ENCODE measurements around the gene OVCA2.
A peak's percentile ranks its signal among the peaks of the same experiment; 100 is the strongest.

The OVCA2 gene

DNA sequence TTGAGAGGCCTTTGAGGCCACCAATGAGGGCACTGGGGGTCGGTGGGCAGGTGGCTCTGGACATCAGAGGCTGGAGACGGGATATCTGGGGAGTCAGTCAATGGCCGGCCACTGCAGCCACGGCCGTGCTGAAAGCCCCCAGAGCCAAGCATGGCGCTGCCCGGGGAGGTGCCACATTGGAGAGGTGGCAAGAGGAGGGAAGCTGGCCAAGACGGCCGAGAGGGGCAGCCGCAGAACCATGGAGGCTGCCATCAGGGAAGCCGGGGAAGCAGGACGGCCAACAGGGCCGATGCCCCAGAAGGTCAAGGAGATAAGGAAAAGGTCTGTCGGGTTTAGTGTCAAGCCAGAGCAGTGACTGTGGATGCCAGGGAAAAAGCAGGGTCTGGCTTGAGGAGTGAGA, 26.5 kb upstream of the OVCA2 start:
- no peak for DNase-seq

DNA sequence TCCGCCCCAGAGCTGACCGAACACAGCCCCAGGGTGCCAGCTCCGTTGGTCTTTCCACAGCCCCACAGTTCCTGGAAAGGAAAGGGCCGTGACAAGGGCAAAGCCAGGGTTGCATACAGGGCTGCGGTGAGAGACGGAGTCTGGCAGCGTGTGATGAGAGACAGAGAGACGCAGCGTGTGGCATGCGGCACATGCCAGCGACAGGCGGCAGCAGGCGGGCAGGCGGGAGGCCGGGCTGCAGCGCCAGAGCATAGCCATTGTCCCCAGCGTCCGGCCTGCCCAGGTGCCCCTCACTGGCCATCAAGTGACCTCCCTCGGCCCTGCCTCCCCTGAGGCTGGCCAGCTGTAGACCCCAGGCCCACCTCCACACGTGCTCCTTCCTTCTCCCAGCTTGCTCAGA, 25.3 kb upstream of the OVCA2 start:
- DNase-seq: no peak

GRCh38 chr17:2017274-2017941, 24.4 kb upstream of the OVCA2 start:
- no peak for DNase-seq

DNA sequence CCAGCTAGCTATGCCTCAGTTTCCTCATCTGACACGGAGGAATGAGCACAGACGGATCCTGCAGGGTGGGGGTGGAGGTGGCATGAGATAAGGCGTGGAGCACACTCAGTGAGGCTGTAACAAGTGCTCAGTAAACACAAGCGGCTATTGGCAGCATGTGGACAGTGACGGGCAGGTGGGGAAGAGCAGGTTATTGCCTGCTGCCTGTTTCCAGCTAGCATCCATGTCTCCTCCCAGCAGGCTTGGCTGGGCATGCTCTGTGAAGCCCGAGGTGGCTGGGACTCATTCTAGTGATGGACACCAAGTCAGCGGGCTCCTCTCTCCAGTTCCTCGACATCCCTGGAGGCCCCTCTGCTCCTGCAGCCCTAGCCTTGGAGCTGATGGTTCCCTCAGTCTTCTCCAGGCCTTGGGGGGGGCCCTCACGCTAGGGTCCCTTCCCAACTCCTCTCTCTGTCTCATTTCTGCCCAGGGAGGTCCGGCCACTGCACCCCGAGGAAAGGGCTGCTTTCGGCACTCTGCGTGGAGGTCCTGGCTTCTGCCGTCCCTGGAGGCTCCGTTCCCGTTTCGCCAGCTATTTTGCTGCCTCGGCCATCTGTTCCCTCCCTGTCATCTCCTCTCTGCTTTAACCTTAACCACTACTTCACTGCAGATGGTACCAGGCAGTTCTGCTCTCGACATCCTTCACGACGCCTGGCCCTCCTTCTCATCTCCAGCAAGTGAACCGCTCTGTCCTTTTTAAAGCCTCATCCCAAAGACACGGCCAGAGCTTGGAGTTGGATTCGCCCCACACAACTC, 22.9 kb upstream of the OVCA2 start:
- no peak for DNase-seq

- no peak for DNase-seq
Measured at GRCh38 chr17:2019723-2020122, 22.1 kb upstream of the OVCA2 start.

GRCh38 chr17:2020721-2021120, 21.1 kb upstream of the OVCA2 start:
- DNase-seq: no peak

GRCh38 chr17:2022647-2023240, 19.1 kb upstream of the OVCA2 start:
- DNase-seq: no peak

DNA sequence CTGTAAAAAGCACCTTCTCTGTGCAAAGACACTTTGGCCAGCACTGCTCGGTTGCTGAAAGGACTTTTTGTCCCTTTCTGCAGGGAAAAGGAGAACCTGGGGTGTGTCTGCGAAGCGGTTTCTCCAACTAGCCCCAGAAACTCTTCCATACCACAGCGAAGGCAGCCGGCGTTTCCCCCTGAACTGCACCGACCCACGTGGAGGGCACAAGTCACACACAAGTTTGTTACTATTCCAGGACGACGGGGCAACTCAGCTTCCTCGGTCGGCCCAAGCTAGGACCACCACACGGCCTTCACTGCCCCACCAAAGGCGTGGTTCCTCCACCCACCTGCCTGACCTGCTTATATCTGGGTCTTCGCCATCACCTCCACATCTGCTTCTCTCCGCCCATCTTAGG, 18.6 kb upstream of the OVCA2 start:
- DNase-seq: no peak

DNA sequence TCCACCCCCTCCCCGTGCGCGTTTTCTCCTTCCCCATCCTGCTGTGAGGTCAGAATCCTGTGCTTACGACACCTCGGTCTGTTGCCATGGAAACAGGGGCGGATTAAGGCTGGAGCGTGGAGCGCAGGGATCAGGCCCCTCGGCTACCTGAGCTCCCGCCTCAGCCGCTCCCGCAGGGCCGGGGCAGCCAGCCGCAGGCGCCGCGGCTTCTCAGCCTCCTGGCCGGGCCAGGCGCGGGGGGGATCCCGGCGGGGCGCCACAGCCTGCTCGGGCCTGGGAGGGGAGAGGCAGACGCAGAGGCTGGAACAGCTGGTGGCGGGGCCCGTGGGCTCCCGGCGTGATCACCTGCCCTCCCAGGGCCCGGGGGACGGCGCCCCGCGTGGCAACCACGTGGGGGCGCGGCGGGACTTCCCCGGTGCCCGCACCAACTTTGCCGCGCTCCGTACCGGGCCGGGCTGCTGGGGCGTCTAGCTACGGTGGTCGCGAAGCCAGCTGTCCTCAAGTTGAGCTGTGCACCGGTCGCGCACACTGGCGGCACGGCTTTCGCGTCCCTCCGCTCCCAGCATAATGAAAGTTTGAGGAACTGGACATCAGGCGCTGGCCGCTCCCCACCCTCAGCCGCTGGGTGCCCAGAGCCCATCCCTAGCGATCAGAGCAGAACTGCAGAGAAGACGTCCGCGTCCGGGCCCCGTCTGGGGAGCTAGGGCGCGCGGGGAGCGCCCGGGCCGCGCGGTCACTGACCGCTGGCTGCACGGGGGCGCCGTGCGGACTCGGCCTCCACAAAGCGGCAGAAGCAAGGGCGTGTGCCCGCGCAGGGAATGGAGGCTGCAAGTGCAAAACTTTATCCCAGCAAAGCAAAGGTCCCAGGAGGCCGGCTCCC, 17.9 kb upstream of the OVCA2 start:
- peak; percentile 54 for DNase-seq

DNA sequence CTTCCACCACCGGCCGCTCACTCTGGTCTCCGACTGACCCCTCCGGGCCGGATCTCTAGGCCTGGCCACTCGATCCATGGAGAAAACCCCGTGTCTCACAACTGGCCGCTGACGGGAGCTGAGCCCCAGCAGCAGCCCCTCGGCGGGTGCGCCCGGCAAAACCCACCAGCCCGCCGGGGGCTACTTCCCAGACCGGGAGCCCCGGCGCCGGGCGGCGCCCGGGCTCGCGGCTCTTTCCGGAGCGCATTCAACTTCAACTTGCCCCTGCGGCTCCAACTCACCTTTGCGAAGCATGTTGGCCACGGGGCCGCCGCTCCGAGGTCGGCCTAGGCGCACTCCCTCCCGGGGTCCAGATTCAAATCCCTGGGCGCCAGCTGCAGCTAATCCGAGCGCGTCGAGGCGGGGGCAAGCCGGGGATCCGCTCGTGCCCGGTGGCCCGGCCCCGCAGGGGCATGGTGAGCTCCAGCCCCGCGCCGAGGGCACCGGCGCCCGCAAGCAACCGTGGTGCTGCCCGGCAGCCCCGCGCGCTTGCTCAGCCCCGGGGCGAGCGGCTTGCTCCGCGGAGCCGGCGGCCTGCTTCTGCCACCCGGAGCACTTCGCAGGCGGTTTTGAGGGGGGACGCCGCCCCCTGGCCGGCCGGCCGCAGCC, 17.1 kb upstream of the OVCA2 start:
- DNase-seq: no peak

- DNase-seq: peak; percentile 75
Measured at GRCh38 chr17:2025220-2025621, 16.6 kb upstream of the OVCA2 start, which contains the start of gene RTN4RL1. TSS of gene RTN4RL1 (minus strand) at chr17:2025334. CDS start at chr17:2024865, 469 bp downstream.

DNA sequence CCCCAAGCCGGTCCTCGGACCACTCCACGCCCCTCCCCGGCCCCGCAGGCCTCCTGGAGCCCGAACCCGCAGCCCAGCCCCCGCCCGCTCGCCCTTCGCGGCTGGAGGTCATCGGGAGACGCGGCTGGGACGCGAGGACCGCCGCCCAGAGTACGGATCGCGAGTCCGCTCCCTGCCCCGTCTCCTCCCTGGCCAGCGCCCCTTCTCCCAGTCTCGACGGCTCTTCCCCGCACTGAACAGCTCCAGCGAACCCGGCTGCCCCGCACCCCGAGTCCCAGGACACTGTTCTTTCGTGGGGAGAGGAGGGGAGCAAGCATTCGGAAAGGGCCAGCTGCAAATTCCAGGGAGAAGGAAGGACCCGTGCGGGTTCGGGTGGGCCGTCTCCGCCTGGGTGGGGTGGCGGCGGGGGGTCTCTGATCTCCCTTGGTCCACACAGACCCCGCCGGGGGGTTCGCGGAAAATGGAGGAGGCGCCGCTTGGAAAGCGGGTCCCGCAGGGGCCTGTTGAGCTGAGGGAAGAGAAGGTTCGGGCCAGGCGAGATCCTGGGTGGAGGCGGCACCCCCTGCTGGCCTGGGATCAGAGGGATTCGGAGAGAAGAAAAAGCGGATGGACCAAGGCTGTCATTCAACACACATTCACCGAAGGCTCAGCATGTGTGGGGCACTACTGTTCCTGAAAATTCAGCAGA, 16.1 kb upstream of the OVCA2 start:
- peak; percentile 28 for DNase-seq

GRCh38 chr17:2027528-2028233, 14.1 kb upstream of the OVCA2 start:
- no peak for DNase-seq

GRCh38 chr17:2028234-2028614, 13.6 kb upstream of the OVCA2 start:
- DNase-seq: no peak

DNA sequence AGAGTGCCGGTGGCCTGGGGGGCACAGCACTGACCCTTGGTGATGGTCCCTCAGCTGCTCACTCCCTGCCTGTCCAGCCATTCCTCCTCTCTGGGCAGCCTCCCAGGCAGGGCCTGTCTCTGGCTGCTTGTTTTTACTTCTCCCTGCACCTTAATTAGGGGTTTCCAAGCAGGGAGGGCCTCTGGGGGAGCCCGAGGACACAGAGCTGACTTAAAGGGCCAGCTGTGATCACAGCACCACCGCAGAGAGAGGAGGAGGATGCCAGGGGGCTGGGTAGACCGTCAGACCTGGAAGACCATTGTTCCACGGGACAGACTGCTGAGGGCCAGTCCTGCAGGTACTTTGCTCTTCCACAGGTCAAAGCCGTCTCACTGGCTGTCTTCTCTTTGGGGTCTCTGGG, 13.1 kb upstream of the OVCA2 start:
- no peak for DNase-seq

DNA sequence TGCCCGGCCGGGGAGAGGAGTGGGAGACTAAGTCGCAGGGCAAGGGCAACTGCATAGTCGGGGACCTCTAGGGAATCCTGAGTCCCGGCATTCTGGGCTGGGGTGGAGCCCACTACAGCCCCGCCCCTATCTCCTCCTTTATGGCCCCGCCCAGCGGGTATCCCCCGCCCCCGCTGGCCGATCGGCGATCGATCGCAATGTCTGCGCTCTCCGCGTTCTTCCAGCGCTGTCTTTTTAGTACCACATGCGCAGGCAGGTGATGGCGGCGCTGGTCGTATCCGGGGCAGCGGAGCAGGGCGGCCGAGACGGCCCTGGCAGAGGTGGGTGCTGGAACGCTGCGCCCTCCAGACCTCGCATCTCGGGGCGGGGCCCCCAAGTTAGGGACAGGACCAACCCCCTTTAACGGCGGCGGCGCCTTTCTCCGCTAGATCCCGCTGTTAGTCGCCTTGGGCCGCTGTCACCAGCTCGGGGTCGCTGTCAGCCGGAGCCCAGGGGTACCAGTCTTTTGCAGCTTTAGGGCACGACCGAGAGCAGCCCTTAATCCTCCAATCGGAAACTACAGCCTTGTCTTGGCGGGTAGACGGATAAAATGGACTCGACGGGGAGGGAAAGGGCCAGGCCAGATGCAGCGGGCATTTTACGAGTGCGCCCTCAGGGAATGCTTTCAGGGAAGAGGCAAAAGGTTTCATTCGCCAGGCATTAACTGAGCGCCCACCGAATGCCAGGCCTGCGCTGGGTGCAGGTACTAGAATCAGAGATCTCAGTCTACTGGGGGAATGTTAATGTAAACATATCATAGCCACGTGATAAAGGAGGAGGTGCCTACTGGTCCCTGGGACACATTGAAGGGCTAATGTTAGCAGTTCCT, 11.7 kb upstream of the OVCA2 start, which contains the start of gene DPH1:
Gene DPH1, plus strand, starts transcription at position 243 of the 868 bp plus-strand sequence. Its CDS starts 17 bp downstream, at position 260.
- peak; percentile 88 for DNase-seq

GRCh38 chr17:2030779-2031163, 11.1 kb upstream of the OVCA2 start:
- DNase-seq: no peak

GRCh38 chr17:2033153-2033552, 8.7 kb upstream of the OVCA2 start:
- DNase-seq: no peak

GRCh38 chr17:2034157-2034556, 7.7 kb upstream of the OVCA2 start:
- no peak for DNase-seq

Measured in activated naive CD4-positive, alpha-beta T cell treated with anti-CD3 and anti-CD28 coated beads, Interleukin-2, amount 50 U/mL, for 16 hours (primary cell).